ENCODE measurements around the gene ZNF343.

DNA sequence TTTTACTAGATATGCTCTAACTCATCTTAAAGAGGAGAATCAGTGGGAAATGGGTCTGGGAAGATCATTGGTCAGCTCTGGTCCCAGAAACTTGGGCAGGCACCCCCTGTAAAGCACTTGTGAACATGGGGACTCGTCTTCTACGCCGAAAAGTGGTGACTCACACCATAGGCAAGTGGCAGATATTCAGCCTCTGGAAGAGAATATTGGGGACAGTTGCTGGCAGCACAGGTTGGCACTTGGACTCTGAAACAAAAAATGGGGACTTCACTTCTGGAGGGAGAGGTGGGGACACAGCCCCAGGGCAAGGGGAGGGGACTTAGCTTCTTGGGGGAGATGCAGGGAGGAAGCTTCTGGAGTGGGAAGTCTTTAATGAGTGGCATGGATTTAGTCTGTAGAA is 11.9 kb upstream of the ZNF343 start:
- TF ChIP-seq, protein P1, sequence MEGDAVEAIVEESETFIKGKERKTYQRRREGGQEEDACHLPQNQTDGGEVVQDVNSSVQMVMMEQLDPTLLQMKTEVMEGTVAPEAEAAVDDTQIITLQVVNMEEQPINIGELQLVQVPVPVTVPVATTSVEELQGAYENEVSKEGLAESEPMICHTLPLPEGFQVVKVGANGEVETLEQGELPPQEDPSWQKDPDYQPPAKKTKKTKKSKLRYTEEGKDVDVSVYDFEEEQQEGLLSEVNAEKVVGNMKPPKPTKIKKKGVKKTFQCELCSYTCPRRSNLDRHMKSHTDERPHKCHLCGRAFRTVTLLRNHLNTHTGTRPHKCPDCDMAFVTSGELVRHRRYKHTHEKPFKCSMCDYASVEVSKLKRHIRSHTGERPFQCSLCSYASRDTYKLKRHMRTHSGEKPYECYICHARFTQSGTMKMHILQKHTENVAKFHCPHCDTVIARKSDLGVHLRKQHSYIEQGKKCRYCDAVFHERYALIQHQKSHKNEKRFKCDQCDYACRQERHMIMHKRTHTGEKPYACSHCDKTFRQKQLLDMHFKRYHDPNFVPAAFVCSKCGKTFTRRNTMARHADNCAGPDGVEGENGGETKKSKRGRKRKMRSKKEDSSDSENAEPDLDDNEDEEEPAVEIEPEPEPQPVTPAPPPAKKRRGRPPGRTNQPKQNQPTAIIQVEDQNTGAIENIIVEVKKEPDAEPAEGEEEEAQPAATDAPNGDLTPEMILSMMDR (conservative IDR thresholded peaks at IDR 0.05; ENCODE audit: low read length), result no peak
- no peak for TF ChIP-seq EZH2phosphoT487 (IDR thresholded peaks at IDR 0.05; ENCODE audit: borderline replicate concordance)
